H1 (cell line): ENCODE results near the gene LLGL2. TPM values are rescaled to one million over a fixed set of nuclear protein-coding genes. Genes with fewer than 3 reads are reported as not detected.

Experiments
- CTCF ChIA-PET: fragments of 300-600 bp; sonication (Branson Sonifier 250); formaldehyde crosslinking; loops from one replicate; lab custom pipeline; 2021; ENCODE audit not compliant: partially characterized antibody; lab: Charles Lee
- POLR2A ChIA-PET: fragments of 300-600 bp; sonication (Branson Sonifier 250); formaldehyde crosslinking; loops from one replicate; lab custom pipeline; 2021; ENCODE audit warnings: inconsistent platforms; ENCODE audit not compliant: partially characterized antibody; lab: Charles Lee
- DNase-seq, 2 experiments: peaks; one replicate each; pipeline versions ENCODE4 v3.0.0 to v3.0.0-alpha.2; 2010 to 2022; ENCODE audit warnings: low spot score in 2 of 2, low read depth in 1 of 2, mixed read lengths in 1 of 2
- FAIRE-seq: peaks from 2 replicates; lab custom pipeline; 2011; peaks lifted over from hg19 to GRCh38; lab: Jason Lieb, UNC
- H2AFZ ChIP-seq: 2 replicates; pipeline ENCODE4 v1.8.1; 2012; ENCODE audit warnings: low read length, inconsistent platforms
- H2AK5ac ChIP-seq: 2 replicates; pipeline ENCODE4 v1.6.1; 2013; ENCODE audit warnings: low read depth, low read length
- H2BK120ac ChIP-seq: replicated peaks from 2 replicates; pipeline ENCODE3; 2013; ENCODE audit warnings: low read depth, low read length, inconsistent platforms
- H2BK12ac ChIP-seq: 2 replicates; pipeline ENCODE4 v1.6.1; 2013; ENCODE audit warnings: low read depth, low read length
- H2BK15ac ChIP-seq: 2 replicates; pipeline ENCODE4 v1.6.1; 2013; ENCODE audit warnings: low read length
- H2BK20ac ChIP-seq: 2 replicates; pipeline ENCODE4 v1.6.1; 2013; ENCODE audit warnings: low read length
- H2BK5ac ChIP-seq: 2 replicates; pipeline ENCODE4 v1.6.1; 2013; ENCODE audit warnings: low read depth, low read length
- H3K14ac ChIP-seq: 2 replicates; pipeline ENCODE4 v1.6.1; 2013; ENCODE audit warnings: inconsistent platforms; ENCODE audit not compliant: insufficient read length
- H3K18ac ChIP-seq: 2 replicates; pipeline ENCODE4 v1.6.1; 2013; ENCODE audit warnings: low read length; ENCODE audit errors: extremely low read depth
- H3K23ac ChIP-seq: 2 replicates; pipeline ENCODE4 v1.6.1; 2013; ENCODE audit warnings: inconsistent platforms; ENCODE audit not compliant: insufficient read length
- H3K23me2 ChIP-seq: 2 replicates; pipeline ENCODE4 v1.6.1; 2013; ENCODE audit warnings: low read depth, low read length
- H3K27ac ChIP-seq: 2 replicates; pipeline ENCODE4 v1.6.1; 2011; ENCODE audit warnings: low read depth, low read length, inconsistent platforms
- H3K27me3 ChIP-seq, 4 experiments: replicated peaks in 1 of 4; 1 replicate in 1 of 4; 2 replicates in 3 of 4; pipeline versions ENCODE4 v1.6.1 to v1.8.1; 2011 to 2013; ENCODE audit warnings: low read length in 3 of 4, mild to moderate bottlenecking in 3 of 4, inconsistent platforms in 2 of 4, mixed read lengths in 2 of 4, moderate library complexity in 1 of 4; ENCODE audit not compliant: control insufficient read depth in 3 of 4, insufficient read depth in 3 of 4; ENCODE audit errors: extremely low read depth in 1 of 4
- H3K36me3 ChIP-seq, 4 experiments: 2 replicates each; pipeline versions ENCODE4 v1.6.1 to v1.8.1; 2011 to 2013; ENCODE audit warnings: mild to moderate bottlenecking in 4 of 4, low read length in 3 of 4, moderate library complexity in 2 of 4, control low read depth in 1 of 4, inconsistent platforms in 1 of 4; ENCODE audit not compliant: insufficient read depth in 4 of 4, control insufficient read depth in 2 of 4
- H3K4ac ChIP-seq: replicated peaks from 2 replicates; pipeline ENCODE3; 2013; ENCODE audit warnings: low read length, low read depth, mixed read lengths, inconsistent platforms; ENCODE audit not compliant: insufficient read length
- H3K4me1 ChIP-seq, 4 experiments: replicated peaks in 1 of 4; 1 replicate in 1 of 4; 2 replicates in 3 of 4; pipeline versions ENCODE4 v1.6.1 to v1.8.1; 2011 to 2013; ENCODE audit warnings: low read length in 3 of 4, inconsistent platforms in 2 of 4, mixed read lengths in 1 of 4; ENCODE audit not compliant: insufficient read depth in 4 of 4, control insufficient read depth in 3 of 4
- H3K4me2 ChIP-seq, 2 experiments: 2 replicates each; pipeline versions ENCODE4 v1.6.1 to v1.8.1; 2011 to 2013; ENCODE audit warnings: low read depth in 2 of 2, low read length in 2 of 2, control low read depth in 1 of 2, inconsistent platforms in 1 of 2, mild to moderate bottlenecking in 1 of 2; ENCODE audit not compliant: insufficient read depth in 1 of 2
- H3K4me3 ChIP-seq, 4 experiments: fragments of 200-600, 300-600 bp in 1 of 4; sonication (generic), shearing (Covaris generic), sonication (Bioruptor Twin) in 1 of 4; 2 replicates each; pipeline versions ENCODE4 v1.5.1 to v1.8.1; 2011 to 2016; ENCODE audit warnings: low read length in 4 of 4, low read depth in 3 of 4, control low read depth in 2 of 4, inconsistent platforms in 2 of 4, mild to moderate bottlenecking in 2 of 4, mixed read lengths in 1 of 4, moderate library complexity in 1 of 4; ENCODE audit not compliant: insufficient read depth in 2 of 4; ENCODE audit errors: extremely low read depth in 1 of 4
- H3K56ac ChIP-seq: replicated peaks from 2 replicates; pipeline ENCODE3; 2013; ENCODE audit warnings: low read depth, mild to moderate bottlenecking, mixed read lengths, low read length, inconsistent platforms; ENCODE audit not compliant: insufficient read length
- H3K79me1 ChIP-seq: 2 replicates; pipeline ENCODE4 v1.6.1; 2013; ENCODE audit warnings: low read depth, low read length, control low read depth
- H3K79me2 ChIP-seq, 2 experiments: 2 replicates each; pipeline versions ENCODE4 v1.6.1 to v1.8.1; 2012 to 2013; ENCODE audit warnings: low read length in 2 of 2, mild to moderate bottlenecking in 2 of 2, inconsistent platforms in 1 of 2; ENCODE audit not compliant: insufficient read depth in 2 of 2, control insufficient read depth in 1 of 2
- H3K9ac ChIP-seq, 4 experiments: replicated peaks in 1 of 4; 1 replicate in 1 of 4; 2 replicates in 3 of 4; pipeline versions ENCODE4 v1.6.1 to v1.8.1; 2011 to 2013; ENCODE audit warnings: low read depth in 3 of 4, low read length in 3 of 4, control low read depth in 2 of 4, mild to moderate bottlenecking in 2 of 4, moderate library complexity in 2 of 4, inconsistent platforms in 1 of 4; ENCODE audit errors: extremely low read depth in 1 of 4
- H3K9me3 ChIP-seq, 2 experiments: 2 replicates each; pipeline versions ENCODE4 v1.6.1 to v1.8.1; 2012 to 2013; ENCODE audit warnings: mild to moderate bottlenecking in 2 of 2, moderate library complexity in 2 of 2, control low read depth in 1 of 2, inconsistent platforms in 1 of 2, low read depth in 1 of 2, low read length in 1 of 2, mixed read lengths in 1 of 2; ENCODE audit not compliant: insufficient read depth in 2 of 2
- H4K20me1 ChIP-seq, 2 experiments: replicated peaks in 1 of 2; 2 replicates each; pipeline versions ENCODE3 to v1.8.1; 2011 to 2013; ENCODE audit warnings: inconsistent platforms in 2 of 2, low read length in 2 of 2, mild to moderate bottlenecking in 1 of 2; ENCODE audit not compliant: insufficient read depth in 2 of 2, control insufficient read depth in 1 of 2
- H4K5ac ChIP-seq: 2 replicates; pipeline ENCODE4 v1.6.1; 2013; ENCODE audit warnings: low read length, low read depth, mixed read lengths, inconsistent platforms; ENCODE audit not compliant: insufficient read length
- H4K8ac ChIP-seq: 2 replicates; pipeline ENCODE4 v1.8.0; 2013; ENCODE audit warnings: mild to moderate bottlenecking, moderate library complexity, low read length, inconsistent platforms; ENCODE audit not compliant: insufficient read depth; ENCODE audit errors: extremely low read depth
- H4K91ac ChIP-seq: replicated peaks from 2 replicates; pipeline ENCODE3; 2013; ENCODE audit warnings: low read length, mixed read lengths, inconsistent platforms; ENCODE audit not compliant: insufficient read length
- ASH2L ChIP-seq: fragments of 200-600, 300-600 bp; sonication (generic); IDR thresholded peaks from one replicate; pipeline ENCODE4 v1.7.1; 2017; ENCODE audit warnings: low read length
- BRCA1 ChIP-seq: IDR thresholded peaks from 2 replicates; pipeline ENCODE4 v1.6.1; 2012; ENCODE audit warnings: low read depth, low read length, improper control_type of control experiment
- CBX5 ChIP-seq: fragments of 300-800, 300-1000 bp; sonication (generic); IDR thresholded peaks from 2 replicates; pipeline ENCODE4 v1.7.1; 2016; ENCODE audit warnings: antibody characterized with exemption, low read length, low read depth
- HDAC2 ChIP-seq, 2 experiments: fragments of 300-600 bp in 1 of 2; sonication (generic) in 1 of 2; IDR thresholded peaks; 2 replicates each; pipeline ENCODE4 v1.6.1; 2011 to 2012; ENCODE audit warnings: low read depth in 2 of 2, low read length in 2 of 2, mild to moderate bottlenecking in 2 of 2, moderate library complexity in 2 of 2, borderline replicate concordance in 1 of 2, inconsistent platforms in 1 of 2
- JUND ChIP-seq: IDR thresholded peaks from 2 replicates; pipeline ENCODE4 v1.6.1; 2011; ENCODE audit warnings: mild to moderate bottlenecking, improper control_type of control experiment, low read length
- KDM5A ChIP-seq: fragments of 200-600 bp; IDR thresholded peaks from 2 replicates; pipeline ENCODE4 v1.7.1; 2012; ENCODE audit warnings: mild to moderate bottlenecking, low read length, inconsistent platforms, mixed read lengths
- SIRT6 ChIP-seq: IDR thresholded peaks from one replicate; pipeline ENCODE4 v1.7.1; 2012; ENCODE audit warnings: low read length, inconsistent platforms
- SP4 ChIP-seq: IDR thresholded peaks from 2 replicates; pipeline ENCODE4 v1.6.1; 2012; ENCODE audit warnings: low read length, inconsistent platforms
- SRF ChIP-seq: IDR thresholded peaks from 2 replicates; pipeline ENCODE4 v1.6.1; 2011; ENCODE audit warnings: mild to moderate bottlenecking, low read depth, low read length, moderate library complexity
- SUZ12 ChIP-seq: fragments of 200-600 bp; sonication (generic); IDR thresholded peaks from 2 replicates; pipeline ENCODE4 v1.6.1; 2012; ENCODE audit warnings: mild to moderate bottlenecking, inconsistent platforms, low read length, moderate library complexity, mixed read lengths
- TCF12 ChIP-seq: IDR thresholded peaks from 2 replicates; pipeline ENCODE4 v1.6.1; 2011; ENCODE audit warnings: low read depth, mild to moderate bottlenecking, low read length
- TEAD4 ChIP-seq: IDR thresholded peaks from 2 replicates; pipeline ENCODE4 v1.6.1; 2012; ENCODE audit warnings: low read depth, low read length, inconsistent platforms, mixed read lengths
- WGBS, 2 experiments: shearing (Covaris generic) in 1 of 2; methylation state at CpG; one replicate each; pipeline versions ENCODE4 v1.1.6 to v1.1.7; 2013 to 2015; ENCODE audit warnings: low lambda C conversion rate in 2 of 2, mixed read lengths in 2 of 2, inconsistent platforms in 1 of 2, low coverage in 1 of 2, missing lambda C conversion rate in 1 of 2; ENCODE audit not compliant: insufficient replicate concordance in 2 of 2, insufficient coverage in 1 of 2, insufficient read length in 1 of 2; ENCODE audit errors: extremely low coverage in 1 of 2, missing lambda C conversion rate in 1 of 2; 5-methylcytosine and 5-hydroxymethylcytosine counted together
- polyA plus RNA-seq, 7 experiments: library from polyadenylated mRNA; depleted of rRNA in 3 of 7; stranded (reverse) in 5 of 7; unstranded in 2 of 7; fragments of >200 nt in 5 of 7; fragments of 200-250 nt in 2 of 7; gene quantifications; 1 replicate in 5 of 7; 2 replicates in 1 of 7; 4 replicates in 1 of 7; pipeline versions ENCODE4 v1.2.1 to v1.2.3, GENCODE V29; 2011 to 2013; ENCODE audit warnings: missing spikeins in 2 of 7, mixed read lengths in 2 of 7
- total RNA-seq: library from RNA; stranded (reverse); fragmentation: NEBNext Ultra II Directional; extraction: Animal tissue kit (Norgen Biotek cat#: 25700); gene quantifications from 2 replicates; pipeline ENCODE4 v1.2.1, GENCODE V29; 2021
- TF ChIP-seq, protein P1 (sequence below): IDR thresholded peaks from 2 replicates; pipeline ENCODE4 v1.6.1; 2012; ENCODE audit warnings: inconsistent platforms

Gene LLGL2
- total and polyA plus RNA-seq, 2 of the 8 experiments (the other 6 are each of a cell fraction or from before 2014, with no cell fraction given), result 64.5 to 77.1 TPM

DNA sequence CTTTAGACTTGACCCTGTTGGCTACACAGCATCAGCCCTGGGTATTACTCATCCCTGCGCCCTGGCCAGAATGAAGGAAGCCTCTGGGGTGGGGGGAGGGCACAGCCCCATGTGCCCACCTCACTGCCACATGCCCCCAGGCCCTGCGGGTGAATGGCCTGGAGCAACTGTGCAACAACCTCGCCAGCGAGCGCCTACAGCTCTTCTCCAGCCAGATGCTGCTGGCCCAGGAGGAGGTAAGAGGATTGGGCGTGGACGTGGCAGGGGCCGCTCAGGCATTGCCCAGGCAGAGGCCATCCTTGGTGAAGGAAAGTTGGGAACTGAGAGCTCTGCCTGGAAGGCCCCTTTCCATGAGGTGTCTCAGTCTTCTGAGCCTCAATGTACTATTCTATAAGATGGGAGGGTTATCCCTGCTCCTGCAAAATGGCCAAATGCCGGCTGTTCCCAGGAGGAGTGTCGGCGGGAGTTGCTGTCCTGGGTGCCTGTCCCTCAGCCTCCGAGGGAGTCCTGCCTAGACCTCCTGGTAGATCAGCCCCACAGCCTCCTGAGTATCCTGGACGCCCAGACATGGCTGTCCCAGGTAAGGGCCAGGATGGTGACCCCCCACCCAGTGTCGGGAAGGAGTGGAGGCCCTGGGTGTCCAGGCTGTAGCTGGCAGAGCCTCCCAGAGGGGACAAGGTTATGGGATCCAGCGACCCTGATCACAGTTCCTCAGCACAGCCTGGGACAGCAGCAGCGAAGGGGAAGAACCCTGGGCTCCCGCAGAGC, 71.0 kb downstream of the LLGL2 start:
- Histone ChIP-seq H2BK20ac (no peak overlapping the region), H3K4me2 (no peak overlapping the region), H2BK120ac (no peak overlapping the region), H3K36me3 (no peaks in the 10 kb centered on the region), H4K20me1 (peaks cover 0 to 2% of the 10 kb centered on the region in 2 experiments), H4K91ac (no peak overlapping the region), H3K27me3 (no peaks in the 10 kb centered on the region), H2BK5ac (no peak overlapping the region), H2BK15ac (no peak overlapping the region), H3K9me3 (no peaks in the 10 kb centered on the region), H3K4me1 (no peaks in the 10 kb centered on the region), H3K14ac (no peak overlapping the region), H3K4me3 (no peak overlapping the region), H3K79me2 (no peaks in the 10 kb centered on the region), H2AK5ac (no peak overlapping the region), H3K27ac (no peak overlapping the region), H3K56ac (no peak overlapping the region), H4K8ac (no peak overlapping the region; the same call in 1 of the 2 replicates), H3K4ac (no peak overlapping the region), H2BK12ac (no peak overlapping the region), H3K23ac (no peak overlapping the region), H3K18ac (no peak overlapping the region), H4K5ac (no peak overlapping the region), H2AFZ (no peak overlapping the region), H3K9ac (no peak overlapping the region), H3K79me1 (no peaks in the 10 kb centered on the region), H3K23me2 (no peaks in the 10 kb centered on the region)
- no peak for FAIRE-seq
- DNase-seq, result no peak
- POLR2A ChIA-PET, result interaction anchor here (0.9 to 1.2 kb wide), 3 partner anchors 10 to 184 kb away, joined by 3 to 4 read pairs (median 3); no protein-coding TSS in a partner anchor
- CTCF ChIA-PET, result interaction anchor here (0.5 to 59.2 kb wide), 8 partner anchors 13 to 157 kb away, joined by 3 to 2200 read pairs (median 4); partner anchors contain the start of genes RECQL5, SAP30BP and SMIM5
- 91% methylated on average over 16 of the region's 17 CpGs; no CpG with 5 or more reads in 1 of the 2 experiments for WGBS, 2 experiments
- no peak for TF ChIP-seq JUND
- TF ChIP-seq TCF12, result no peak
- TF ChIP-seq TEAD4, result no peak
- no peak for TF ChIP-seq SP4
- no peak for TF ChIP-seq ASH2L
- TF ChIP-seq BRCA1, result no peak
- no peak for TF ChIP-seq HDAC2 (IDR thresholded peaks at IDR 0.05; ENCODE audit: borderline replicate concordance in 1 of 2, low read depth in 2 of 2, low read length in 2 of 2)
- TF ChIP-seq, protein P1, sequence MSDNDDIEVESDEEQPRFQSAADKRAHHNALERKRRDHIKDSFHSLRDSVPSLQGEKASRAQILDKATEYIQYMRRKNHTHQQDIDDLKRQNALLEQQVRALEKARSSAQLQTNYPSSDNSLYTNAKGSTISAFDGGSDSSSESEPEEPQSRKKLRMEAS, result no peak
- TF ChIP-seq CBX5, result no peak
- TF ChIP-seq SRF, result no peak
- no peak for TF ChIP-seq KDM5A
- TF ChIP-seq SIRT6, result no peak
- TF ChIP-seq SUZ12, result no peak
